ENCODE results near the gene GRIA4.

DNA sequence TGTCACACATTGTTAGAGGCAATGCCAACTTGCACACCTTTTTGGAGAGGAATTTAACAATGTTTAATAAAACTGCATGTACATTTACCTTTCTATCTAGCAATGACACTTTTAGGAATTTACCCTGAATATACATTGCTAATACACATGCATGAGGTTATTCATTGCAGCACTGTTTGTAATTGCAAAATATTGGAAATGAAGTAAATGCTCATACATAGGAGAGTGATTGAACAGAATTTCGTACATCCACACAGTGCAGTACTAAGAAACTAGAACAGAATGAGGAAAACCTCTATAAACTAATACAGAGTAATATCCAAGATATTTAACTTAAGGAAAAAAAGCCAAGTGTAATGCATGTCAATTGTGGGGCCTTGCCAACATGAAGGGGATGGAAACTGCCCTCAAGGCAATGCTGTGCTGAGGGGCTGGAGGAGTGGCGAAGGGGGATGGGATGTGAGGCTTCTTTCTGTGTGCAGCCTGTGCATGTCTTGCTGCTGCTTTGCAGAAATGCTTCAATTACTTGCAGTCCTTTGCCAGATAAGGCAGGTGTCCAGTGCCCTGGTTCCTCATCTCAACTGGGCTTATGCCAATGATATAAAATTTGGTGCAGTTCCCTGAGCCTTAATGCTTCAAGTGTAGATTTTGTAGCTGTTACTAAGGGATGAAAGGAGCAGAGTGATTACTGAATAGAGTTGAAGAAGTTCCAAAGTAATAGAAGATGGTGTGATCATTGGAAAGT is 96.1 kb downstream of the GRIA4 start:
- TF ChIP-seq CHD2 (IDR thresholded peaks at IDR 0.05; ENCODE audit: low read depth, low read length) (no peak), POLR2A (IDR thresholded peaks at IDR 0.05; ENCODE audit: insufficient read depth in 1 of 2, low read depth in 2 of 2, low read length in 2 of 2) (no peak), TAF1 (CRISPR knock-in tag; IDR thresholded peaks at IDR 0.05) (no peak), RAD21 (CRISPR knock-in tag; IDR thresholded peaks at IDR 0.05) (no peak)
- TF ChIP-seq, protein P1, sequence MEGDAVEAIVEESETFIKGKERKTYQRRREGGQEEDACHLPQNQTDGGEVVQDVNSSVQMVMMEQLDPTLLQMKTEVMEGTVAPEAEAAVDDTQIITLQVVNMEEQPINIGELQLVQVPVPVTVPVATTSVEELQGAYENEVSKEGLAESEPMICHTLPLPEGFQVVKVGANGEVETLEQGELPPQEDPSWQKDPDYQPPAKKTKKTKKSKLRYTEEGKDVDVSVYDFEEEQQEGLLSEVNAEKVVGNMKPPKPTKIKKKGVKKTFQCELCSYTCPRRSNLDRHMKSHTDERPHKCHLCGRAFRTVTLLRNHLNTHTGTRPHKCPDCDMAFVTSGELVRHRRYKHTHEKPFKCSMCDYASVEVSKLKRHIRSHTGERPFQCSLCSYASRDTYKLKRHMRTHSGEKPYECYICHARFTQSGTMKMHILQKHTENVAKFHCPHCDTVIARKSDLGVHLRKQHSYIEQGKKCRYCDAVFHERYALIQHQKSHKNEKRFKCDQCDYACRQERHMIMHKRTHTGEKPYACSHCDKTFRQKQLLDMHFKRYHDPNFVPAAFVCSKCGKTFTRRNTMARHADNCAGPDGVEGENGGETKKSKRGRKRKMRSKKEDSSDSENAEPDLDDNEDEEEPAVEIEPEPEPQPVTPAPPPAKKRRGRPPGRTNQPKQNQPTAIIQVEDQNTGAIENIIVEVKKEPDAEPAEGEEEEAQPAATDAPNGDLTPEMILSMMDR (CRISPR knock-in tag; IDR thresholded peaks at IDR 0.05): no peak
